ENCODE measurements around the gene SEMA3A.

The SEMA3A gene

GRCh38 chr7:84123965-84124547 is 70.5 kb downstream of the SEMA3A start:
- DNase-seq: peak in 5 of 42 donors; percentile 2 to 40 (median 14)
- intact Hi-C loops (cut with DNase I): no loop called here

GRCh38 chr7:84122582-84123360 is 71.8 kb downstream of the SEMA3A start:
- intact Hi-C loops (cut with DNase I): no loop called here
- DNase-seq: no peak

GRCh38 chr7:84117304-84117703 is 77.3 kb downstream of the SEMA3A start:
- intact Hi-C loops (cut with DNase I): no loop called here
- no peak for DNase-seq

GRCh38 chr7:84113906-84114850 is 80.4 kb downstream of the SEMA3A start:
- intact Hi-C loops (cut with DNase I): no loop called here
- DNase-seq: no peak

- no peak for DNase-seq
- intact Hi-C loops (cut with DNase I): no loop called here
These were observed 81.3 kb downstream of the SEMA3A start for GRCh38 chr7:84113286-84113685.

GRCh38 chr7:84112771-84113170 is 81.8 kb downstream of the SEMA3A start:
- intact Hi-C loops (cut with DNase I): no loop called here
- no peak for DNase-seq

GRCh38 chr7:84111842-84112241 is 82.7 kb downstream of the SEMA3A start:
- intact Hi-C loops (cut with DNase I): no loop called here
- no peak for DNase-seq

- DNase-seq: no peak
- intact Hi-C loops (cut with DNase I): no loop called here
These were observed 84.2 kb downstream of the SEMA3A start for GRCh38 chr7:84110400-84110799.

- intact Hi-C loops (cut with DNase I): no loop called here
- no peak for DNase-seq
These were observed 85.8 kb downstream of the SEMA3A start for GRCh38 chr7:84108787-84109186.

DNA sequence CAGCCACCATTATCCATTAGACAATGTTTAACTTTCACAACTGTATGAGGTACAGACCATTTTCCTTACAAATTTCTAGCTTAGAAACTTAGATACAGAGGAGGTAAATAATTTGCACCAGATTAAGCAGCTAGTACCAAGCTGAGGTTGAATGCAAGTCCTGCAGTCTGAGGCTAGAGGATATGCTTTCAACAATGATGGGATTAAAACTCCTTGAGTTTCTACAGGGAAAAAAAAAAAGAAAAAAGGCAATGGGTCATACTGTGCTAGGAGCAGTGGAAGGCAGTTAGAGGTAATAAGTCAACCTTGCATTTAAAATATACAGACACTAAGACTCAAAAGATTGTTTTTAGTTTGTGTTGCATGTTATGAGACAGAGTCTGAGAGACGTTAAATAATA is 86.5 kb downstream of the SEMA3A start:
- intact Hi-C loops (cut with DNase I): no loop called here
- no peak for DNase-seq

DNA sequence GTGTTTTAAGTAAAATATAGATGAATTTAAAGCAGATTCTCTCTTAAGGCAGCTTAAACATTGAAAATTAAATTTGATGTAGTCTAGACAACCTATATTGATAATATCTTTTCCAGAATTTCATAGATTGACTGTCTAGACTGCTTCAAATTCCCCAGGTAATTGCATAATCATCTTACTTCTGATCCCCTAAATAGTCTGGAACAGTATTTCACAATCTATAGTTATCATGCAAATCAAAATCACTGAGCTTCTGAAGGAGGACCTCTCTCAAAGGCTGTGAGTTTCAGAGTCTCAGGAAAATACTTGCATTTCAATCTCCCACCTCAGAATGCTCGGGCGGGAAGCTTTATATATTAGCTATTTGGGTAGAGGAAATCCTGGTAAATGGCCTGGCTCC is 87.3 kb downstream of the SEMA3A start:
- intact Hi-C loops (cut with DNase I): no loop called here
- no peak for DNase-seq

- DNase-seq: no peak
These were observed 88.3 kb downstream of the SEMA3A start for GRCh38 chr7:84106291-84106690.

DNA sequence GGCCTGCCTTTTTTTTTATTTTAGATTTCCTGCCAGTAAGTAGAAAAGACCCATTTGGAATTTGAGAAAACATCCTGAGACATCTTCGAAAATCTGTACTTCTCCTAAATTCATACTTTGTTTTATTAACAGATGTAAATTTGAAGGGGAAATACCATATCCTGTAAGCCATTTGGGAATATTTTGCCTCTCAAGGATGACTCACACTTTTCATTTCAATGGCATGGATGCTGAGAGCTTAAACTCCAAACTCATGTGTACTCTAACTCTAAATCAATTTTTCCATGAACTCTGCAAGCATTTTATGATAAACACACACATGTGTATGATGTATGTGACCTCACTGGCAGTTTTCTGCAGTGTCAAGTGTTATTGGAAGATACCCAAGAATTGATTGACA is 89.0 kb downstream of the SEMA3A start:
- no peak for DNase-seq
- intact Hi-C loops (cut with DNase I): no loop called here

More at GRCh38 chr7:84106291-84106690, 88.3 kb downstream of the SEMA3A start:
- intact Hi-C loops (cut with DNase I): no loop called here

DNA sequence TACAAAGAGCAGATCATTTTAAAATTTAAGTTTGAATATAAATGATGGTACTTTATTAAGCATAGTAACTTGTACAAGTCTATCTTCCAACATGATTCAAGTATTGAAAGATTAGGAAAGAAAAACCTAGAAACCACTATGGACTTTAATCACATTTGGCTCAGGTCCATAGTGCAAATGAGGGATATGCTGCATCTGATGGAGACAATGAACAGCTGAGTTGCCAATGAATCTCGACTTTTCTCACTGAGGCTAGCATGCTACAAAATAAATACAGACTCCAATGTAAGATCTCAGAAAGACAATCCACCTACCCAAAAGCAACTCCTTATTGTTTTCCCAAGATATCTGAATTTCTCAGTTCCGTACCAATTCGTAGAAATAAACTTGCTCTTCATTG is 89.8 kb downstream of the SEMA3A start:
- no peak for DNase-seq
- intact Hi-C loops (cut with DNase I): no loop called here

DNA sequence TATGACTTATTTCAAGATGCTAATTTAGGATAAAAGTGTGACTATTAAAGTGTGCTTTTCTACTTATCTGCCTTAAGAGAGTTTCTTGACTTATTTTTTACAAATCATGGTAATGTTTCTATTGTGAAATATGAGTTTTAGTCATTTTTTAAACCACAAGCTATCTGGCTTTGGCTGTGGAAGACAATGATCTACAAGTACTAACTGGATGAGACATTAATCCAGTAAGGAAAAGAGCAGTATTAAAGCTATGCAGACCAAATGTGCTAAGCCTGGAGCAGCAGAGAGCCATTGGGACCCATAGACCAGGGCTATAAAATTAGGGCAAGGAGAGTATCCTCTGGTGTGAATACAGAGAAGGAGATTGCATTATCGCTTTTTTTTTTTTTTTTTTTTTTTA is 92.4 kb downstream of the SEMA3A start:
- intact Hi-C loops (cut with DNase I): no loop called here
- no peak for DNase-seq

DNA sequence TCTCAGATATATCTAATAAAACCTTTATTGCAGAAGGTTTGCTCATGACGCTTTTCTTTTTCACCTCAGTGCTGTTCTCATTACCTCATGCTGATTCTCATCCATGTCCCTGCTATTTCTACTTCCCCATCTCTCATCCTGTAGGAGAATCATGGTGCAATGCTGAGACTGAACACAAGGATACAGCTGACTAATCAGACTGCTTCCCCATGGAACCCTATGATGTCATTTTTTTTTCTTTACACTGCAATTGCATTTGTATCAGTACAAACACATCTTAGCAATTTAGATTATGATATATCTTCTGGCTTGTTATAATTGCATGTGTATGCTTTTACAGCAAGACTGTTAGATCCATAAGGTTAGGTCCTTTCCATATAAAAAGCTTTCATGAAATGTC is 93.7 kb downstream of the SEMA3A start:
- intact Hi-C loops (cut with DNase I): no loop called here

GRCh38 chr7:84095971-84096370 is 98.6 kb downstream of the SEMA3A start:
- intact Hi-C loops (cut with DNase I): no loop called here
- no peak for DNase-seq

More for the DNA sequence above, 93.7 kb downstream of the SEMA3A start:
- DNase-seq: no peak

- DNase-seq: no peak
- intact Hi-C loops (cut with DNase I): no loop called here
These were observed 102.4 kb downstream of the SEMA3A start for GRCh38 chr7:84092207-84092606.

DNA sequence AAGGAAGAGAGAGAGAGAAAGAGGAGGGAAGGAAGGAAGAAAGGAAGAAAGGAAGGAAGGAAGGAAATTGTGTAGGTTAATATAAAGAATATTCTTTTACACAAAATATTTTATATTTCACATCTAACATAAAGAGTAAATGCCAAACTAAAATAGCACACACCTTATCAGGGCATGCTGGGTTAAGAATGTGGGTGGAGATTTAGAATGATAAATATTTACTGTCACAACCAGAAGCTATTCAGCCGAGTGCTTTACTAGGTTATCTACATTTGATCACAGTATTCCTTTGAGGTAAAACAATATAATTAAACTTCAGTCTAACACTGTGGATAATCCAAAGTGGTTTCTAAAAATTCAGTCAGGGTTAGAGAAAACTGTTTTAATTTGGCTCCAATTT is 103.3 kb downstream of the SEMA3A start:
- DNase-seq: no peak
- intact Hi-C loops (cut with DNase I): no loop called here

- no peak for DNase-seq
- intact Hi-C loops (cut with DNase I): no loop called here
These were observed 105.8 kb downstream of the SEMA3A start for GRCh38 chr7:84088802-84089201.

All from head of caudate nucleus (tissue), 42 donors.